Measurements from ENCODE around the gene PEX10.

The PEX10 gene

GRCh38 chr1:2389644-2390043 lies 22.7 kb downstream of the PEX10 start:
- no peak for DNase-seq (ENCODE audit: low read depth in 1 of 2, low spot score in 1 of 2)

DNA sequence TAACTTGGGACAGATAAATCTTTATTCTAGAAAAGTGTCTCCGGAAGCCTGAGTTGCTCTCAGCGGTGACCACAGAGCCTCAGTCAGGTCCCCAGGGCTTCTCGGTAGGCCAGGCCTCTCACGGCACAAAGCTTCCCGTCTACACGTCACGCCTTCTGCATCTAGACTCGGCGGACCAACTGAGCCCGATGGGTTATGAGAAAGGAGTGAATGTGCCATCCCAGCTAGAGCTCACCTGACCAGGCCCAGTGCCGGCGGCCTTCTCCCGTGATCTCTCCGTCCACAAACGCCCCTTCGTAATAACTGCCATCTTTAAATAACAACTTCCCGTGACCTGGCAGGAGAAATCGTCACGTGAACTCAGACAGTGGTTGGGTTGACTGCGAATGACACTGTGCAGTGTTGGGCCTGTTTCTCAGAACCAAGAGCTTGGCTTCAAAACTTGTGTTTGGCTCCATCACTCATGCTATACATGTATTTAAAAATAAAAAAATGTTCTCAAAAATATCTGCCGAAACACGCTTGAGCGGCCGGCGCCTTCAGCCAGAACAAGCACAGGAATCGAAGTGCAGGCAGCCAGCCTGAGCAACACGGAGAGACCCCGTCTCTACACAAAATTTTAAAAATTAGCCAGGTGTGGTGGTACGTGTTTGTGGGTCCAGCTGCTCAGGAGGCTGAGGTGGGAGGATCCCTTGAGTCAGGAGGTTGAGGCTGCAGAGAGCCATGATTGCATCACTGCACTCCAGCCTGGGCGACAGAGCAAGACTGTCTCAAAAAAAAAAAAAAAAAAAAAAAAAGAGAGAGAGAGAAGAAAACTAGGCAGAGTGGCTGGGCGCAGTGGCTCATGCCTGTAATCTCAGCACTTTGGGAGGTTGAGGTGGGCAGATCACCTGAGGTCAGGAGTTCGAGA lies 24.1 kb downstream of the PEX10 start:
- no peak for DNase-seq (ENCODE audit: low read depth in 1 of 2, low spot score in 1 of 2)

GRCh38 chr1:2386636-2387611 lies 25.4 kb downstream of the PEX10 start:
- DNase-seq (ENCODE audit: low read depth in 1 of 2, low spot score in 1 of 2) = no peak

- no peak for DNase-seq (ENCODE audit: low read depth in 1 of 2, low spot score in 1 of 2)
Measured at GRCh38 chr1:2385606-2386280, 26.6 kb downstream of the PEX10 start.

DNA sequence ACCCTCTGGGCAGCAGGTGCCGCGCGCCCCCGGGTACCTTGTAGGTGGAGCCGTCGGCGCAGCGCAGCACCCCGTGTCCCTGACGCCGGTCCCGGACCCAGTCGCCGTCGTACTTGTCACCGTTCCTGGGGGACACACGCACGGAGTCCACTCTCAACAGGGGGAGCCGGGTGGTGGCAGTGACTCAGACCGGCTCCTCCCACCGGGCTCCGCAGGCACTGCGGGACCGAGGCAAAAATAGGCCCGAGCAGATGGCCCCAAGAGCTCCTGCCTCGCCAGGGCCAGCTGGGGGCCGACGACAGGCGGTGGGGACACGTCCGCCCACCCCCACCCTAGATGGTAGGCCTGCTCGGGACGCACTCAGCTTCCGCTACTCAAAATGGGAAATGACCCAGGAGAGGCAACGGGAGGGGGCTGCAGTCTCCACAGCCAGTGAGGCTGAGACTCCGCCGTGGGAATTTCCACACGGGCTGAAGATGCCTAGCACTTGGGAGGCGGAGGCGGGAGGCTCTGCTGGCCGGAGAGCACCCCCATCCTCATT lies 27.4 kb downstream of the PEX10 start:
- no peak for DNase-seq (ENCODE audit: low read depth in 1 of 2, low spot score in 1 of 2)

DNA sequence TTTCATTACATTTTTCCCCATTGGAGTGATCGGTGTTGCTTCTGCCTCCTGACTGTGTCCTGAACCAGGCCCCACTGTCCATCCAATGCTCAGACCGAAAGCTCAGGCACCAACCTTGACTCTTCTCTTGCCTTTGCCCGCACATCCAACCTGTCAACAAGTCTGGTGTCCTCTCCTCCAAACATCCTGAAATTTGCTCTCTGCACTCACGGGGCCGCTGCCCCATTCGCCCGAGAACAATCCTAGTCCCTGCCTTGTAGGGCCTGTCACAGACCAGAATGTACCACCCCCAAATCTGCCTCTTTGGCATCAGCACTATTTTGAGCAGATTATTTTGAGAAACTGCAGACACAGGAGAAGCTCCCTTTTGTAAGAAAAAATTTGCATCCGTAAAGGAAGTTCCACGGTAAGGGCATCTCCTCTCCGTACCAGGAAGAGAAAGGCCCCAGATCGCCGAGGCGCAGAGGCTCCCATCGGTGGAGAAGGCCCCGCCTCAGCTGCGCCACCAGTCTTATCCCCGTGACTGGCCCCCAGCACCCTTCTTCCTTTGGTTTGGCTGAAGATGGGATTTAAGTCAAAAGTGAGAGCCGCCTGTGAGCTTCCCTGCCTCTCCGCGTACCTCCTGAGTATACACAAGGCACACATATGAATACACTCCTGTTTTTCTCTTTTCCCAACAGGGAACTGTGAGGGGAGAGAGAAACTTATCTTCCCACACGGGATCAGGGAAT lies 28.1 kb downstream of the PEX10 start:
- no peak for DNase-seq (ENCODE audit: low read depth in 1 of 2, low spot score in 1 of 2)

DNA sequence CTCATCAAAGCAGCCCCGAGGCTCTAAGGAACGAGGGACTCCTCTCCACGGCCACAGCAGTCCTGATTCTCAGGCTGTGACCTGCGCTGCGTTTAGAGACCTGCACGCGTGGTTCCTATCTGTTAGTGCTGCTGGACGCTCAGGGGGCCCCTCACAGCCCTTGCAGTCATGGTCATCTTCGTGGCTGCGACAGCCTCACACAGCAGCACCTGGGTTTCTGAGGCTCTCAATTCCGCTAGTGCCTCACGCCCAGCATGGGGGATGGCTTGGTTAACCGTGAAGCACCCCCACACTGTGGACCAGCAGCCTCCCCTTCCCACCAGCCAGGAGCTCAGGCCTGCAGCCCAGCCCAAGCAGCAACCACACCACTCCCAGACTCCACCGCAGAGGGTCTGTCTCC lies 28.8 kb downstream of the PEX10 start:
- no peak for DNase-seq (ENCODE audit: low read depth in 1 of 2, low spot score in 1 of 2)

GRCh38 chr1:2382621-2383361 lies 29.6 kb downstream of the PEX10 start:
- no peak for DNase-seq (ENCODE audit: low read depth in 1 of 2, low spot score in 1 of 2)

DNA sequence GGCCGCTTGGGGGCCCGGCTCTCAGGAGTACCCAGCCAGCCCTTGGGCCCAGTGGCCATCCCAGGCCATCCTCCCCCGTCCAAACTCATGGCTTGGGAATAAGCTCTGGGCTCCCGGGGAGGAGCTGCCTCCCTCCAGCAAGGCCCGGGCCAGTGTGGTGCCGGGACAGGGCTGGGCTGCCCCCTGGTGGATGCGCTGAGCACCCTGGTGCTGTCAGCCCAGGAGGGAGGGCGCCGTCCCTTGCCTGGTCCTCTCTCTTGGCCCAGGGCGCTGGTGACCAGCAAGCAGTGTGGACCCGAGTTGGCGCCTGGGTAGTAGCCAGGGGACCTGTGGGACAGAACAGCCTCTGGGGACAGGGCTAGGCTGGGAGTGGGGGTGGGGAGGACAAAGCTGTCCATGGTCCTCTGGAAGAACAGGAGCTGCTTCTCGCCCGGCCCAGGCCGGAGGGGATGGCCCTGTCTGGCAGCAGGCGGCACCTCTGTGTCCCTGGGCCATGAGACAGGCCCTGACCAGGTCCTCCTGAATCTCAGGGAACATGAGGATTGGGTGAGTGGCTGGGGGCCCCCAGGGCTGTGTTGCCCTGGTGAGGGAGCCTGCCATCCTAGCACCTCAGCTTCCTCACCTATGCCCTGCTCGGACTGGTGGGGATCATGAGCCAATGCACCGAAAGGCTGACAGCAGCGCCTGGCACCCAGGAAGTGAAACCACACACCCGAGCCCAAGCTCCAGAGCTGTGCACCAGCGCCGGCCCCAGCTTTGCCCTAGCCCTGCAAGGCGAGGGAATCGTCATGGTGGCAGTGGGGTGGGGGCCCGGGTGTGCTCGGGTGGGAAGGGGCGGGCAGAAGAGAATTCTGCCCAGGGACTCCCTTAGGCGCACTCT lies 30.4 kb downstream of the PEX10 start:
- peak; percentile 63 to 65 for DNase-seq (ENCODE audit: low read depth in 1 of 2, low spot score in 1 of 2)

DNA sequence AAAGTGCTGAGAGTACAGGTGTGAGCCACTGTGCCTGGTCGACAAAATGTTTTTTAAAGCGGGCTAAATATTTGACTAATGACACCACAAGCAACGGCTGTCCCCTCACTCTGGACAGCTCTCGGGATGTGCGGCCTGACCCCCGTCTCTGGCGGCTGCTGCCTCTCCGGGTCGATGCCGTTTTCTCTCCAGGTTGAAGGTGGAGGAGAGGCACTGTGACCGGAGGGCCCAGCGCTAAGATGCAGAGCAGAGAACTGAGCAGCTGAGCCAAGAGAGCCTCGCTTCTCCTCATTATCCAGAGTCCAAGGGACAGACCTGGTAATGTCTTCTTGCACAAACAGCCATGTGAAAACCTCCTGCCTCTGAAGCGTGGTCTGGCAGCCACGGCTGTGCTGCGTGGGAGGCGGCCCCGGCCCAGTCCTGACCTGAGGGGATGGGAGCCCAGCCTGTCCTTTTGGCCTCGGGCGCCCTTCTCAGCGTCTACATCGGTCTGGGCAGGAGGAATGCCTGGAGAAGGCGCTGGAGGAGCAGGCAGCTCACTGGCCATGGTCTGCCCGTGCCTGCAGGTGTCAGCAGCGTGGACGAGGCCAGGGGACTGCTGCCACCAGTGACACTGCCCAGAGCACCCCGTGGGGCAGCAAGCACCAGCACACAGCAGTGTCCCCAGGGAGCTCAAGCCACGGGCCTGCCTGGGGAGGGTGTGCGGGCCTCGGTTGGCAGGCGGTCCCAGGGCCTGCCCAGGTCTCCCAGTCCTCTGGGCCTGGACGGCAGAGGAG lies 31.4 kb downstream of the PEX10 start:
- no peak for DNase-seq (ENCODE audit: low read depth in 1 of 2, low spot score in 1 of 2)

GRCh38 chr1:2379733-2380404 lies 32.5 kb downstream of the PEX10 start:
- DNase-seq (ENCODE audit: low read depth in 1 of 2, low spot score in 1 of 2) = no peak

GRCh38 chr1:2378956-2379732 lies 33.2 kb downstream of the PEX10 start:
- no peak for DNase-seq (ENCODE audit: low read depth in 1 of 2, low spot score in 1 of 2)

DNA sequence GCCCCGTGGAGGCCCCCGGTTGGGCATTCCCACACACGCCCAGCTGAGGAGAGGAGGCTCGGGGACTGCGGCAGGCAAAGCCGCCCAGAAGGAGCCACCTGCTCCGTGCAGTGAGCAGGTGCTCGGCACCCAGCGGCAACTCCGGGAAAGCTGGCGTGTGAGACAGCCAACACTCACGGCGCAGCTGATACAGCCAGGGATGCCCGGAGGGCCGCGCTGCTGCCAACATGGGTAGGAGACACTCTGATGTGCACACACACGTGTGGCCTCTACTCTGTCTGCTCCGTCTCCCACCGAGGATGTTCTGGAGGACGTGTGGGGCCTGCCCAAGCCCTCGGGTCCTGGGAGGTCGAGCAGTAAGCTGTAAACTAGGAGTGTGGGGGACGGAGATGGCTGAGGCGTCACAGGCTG lies 33.9 kb downstream of the PEX10 start:
- no peak for DNase-seq (ENCODE audit: low read depth in 1 of 2, low spot score in 1 of 2)

- DNase-seq (ENCODE audit: low read depth in 1 of 2, low spot score in 1 of 2) = no peak
Measured at GRCh38 chr1:2377751-2378440, 34.5 kb downstream of the PEX10 start.

DNA sequence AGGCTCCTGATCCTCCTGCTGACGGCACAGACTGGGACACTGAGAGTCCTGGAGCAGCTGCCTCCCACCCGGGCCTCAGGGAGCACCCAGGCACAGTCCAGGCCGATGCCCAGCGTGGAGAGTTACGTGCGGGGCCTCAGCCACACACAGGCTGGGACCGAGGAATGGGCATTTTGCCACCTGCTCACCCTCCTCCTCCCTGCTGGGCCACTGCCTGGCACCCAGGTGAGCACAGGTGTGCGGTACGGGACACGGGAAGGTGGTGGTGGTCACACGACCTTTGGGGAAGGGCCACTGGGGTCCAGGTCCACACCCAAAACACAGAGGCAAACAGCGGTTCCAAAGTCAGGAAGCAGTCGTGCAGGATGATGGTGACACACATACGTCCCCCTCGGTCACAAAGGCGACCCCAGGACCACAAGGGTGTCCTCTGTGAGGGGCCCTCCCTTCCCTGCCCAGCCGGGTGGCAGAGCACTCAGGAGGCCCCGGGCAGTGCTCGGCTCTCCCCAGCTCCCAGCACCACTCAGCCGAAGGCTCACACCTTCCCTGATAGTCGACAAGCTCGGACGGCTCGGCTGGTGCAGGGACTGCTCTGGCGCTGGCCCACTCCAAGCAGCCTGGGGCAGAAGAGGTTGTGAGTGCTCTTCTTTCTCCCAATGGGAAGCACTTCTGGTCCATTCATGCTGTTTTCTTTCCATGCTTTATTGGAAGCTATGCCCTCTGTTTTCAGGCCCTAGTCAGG lies 35.3 kb downstream of the PEX10 start:
- DNase-seq (ENCODE audit: low read depth in 1 of 2, low spot score in 1 of 2) = no peak

All from activated CD4-positive, alpha-beta T cell treated with anti-CD3 and anti-CD28 coated beads, Interleukin-2, amount 50 U/mL, for 24 hours (primary cell).